GM18907 (cell line): ENCODE measurements around the gene RPL13A.

Source experiments
- ATAC-seq: cut with Tn5 transposase; IDR thresholded peaks from one replicate; pipeline ENCODE4 v1.9.1; 2021; ENCODE audit warnings: mild to moderate bottlenecking, moderate library complexity; ENCODE audit not compliant: unreplicated experiment

Gene RPL13A

GRCh38 chr19:49479975-49480628 lies 7.3 kb upstream of the RPL13A start:
- ATAC-seq = no peak

GRCh38 chr19:49481020-49481683 lies 6.3 kb upstream of the RPL13A start:
- ATAC-seq = no peak

DNA sequence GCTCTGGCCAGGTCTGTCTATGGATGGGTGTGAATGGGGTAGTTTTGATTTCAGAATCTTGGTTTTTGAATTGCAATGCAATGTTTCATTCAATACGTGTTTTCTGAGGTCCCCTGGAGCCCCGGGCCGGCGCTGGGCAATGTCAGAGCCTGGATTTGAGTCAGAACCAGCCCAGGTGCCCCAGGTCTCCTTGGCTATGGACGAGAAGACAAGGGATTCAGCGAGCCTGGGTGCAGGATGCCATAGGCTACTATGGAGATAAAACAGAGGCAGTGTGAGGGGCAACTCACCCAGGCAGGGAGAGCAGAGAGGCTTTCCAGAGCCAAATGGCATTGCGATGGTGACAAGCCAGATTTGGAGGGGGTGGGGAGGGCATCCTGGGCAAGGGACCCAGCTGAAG lies 1.2 kb upstream of the RPL13A start:
- ATAC-seq = no peak

- ATAC-seq = no peak
Measured at GRCh38 chr19:49486710-49487276, 615 bp upstream of the RPL13A start.

- no peak for ATAC-seq
Measured at GRCh38 chr19:49488046-49488862, 846 bp downstream of the RPL13A start.

DNA sequence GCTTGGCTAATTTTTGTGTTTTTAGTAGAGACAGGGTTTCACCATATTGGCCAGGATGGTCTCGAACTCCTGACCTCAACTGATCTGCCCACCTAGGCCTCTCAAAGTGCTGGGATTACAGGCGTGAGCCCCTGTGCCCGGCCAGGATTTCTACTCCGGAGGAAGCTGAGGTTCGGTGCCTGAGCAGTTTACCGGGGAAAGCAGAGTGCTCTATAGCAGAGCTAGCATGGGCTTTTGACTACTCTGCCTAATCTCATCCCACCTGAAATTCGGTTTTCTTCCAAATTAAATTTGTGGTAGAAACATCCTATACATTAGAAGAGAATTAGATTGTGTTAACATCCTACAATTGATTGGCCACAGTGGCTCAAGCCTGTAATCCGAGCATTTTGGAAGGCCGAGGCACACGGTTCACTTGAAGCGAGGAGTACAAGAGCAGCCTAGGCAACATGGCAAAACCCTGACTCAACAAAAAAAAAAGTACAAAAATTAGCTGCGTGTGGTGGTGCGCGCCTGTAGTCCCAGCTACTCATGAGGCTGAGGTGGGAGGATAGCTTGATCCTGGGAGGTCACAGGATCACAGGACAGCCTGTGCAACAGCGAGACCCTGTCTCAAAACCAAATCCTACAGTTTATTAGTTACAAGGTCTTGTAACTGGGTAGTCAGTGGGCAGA lies 1.6 kb downstream of the RPL13A start:
- ATAC-seq = no peak

GRCh38 chr19:49489601-49490167 lies 2.3 kb downstream of the RPL13A start:
- ATAC-seq = no peak

DNA sequence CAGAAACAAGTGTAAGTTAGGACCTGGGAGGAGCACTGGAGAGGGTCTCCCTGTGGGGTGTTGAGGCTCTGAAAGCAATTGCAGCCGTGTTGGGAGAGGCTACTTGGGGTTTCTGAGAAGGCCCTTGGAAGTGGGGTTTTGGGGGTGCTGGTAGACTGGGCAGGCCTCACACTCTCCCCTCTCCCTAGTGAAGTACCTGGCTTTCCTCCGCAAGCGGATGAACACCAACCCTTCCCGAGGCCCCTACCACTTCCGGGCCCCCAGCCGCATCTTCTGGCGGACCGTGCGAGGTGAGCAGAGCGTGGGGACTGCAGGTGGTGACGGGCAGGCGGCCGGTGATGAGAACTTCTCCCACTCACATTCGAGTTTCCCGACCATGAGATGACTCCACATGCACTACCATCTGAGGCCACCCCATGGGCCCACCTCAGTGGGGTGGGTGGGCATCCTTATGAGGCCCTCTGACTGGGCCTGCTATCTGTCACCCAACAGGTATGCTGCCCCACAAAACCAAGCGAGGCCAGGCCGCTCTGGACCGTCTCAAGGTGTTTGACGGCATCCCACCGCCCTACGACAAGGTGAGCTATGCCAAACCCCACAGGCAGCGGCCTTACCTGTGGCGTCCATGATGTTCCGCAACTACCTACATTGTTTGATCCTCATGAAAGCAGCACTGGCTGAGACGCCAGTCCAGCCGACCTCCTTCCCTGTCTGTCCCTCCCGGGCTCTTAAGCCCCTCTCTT lies 3.0 kb downstream of the RPL13A start:
- no peak for ATAC-seq

GRCh38 chr19:49491030-49491803 lies 3.8 kb downstream of the RPL13A start:
- ATAC-seq = no peak

GRCh38 chr19:49491804-49492572 lies 4.6 kb downstream of the RPL13A start:
- ATAC-seq = no peak

DNA sequence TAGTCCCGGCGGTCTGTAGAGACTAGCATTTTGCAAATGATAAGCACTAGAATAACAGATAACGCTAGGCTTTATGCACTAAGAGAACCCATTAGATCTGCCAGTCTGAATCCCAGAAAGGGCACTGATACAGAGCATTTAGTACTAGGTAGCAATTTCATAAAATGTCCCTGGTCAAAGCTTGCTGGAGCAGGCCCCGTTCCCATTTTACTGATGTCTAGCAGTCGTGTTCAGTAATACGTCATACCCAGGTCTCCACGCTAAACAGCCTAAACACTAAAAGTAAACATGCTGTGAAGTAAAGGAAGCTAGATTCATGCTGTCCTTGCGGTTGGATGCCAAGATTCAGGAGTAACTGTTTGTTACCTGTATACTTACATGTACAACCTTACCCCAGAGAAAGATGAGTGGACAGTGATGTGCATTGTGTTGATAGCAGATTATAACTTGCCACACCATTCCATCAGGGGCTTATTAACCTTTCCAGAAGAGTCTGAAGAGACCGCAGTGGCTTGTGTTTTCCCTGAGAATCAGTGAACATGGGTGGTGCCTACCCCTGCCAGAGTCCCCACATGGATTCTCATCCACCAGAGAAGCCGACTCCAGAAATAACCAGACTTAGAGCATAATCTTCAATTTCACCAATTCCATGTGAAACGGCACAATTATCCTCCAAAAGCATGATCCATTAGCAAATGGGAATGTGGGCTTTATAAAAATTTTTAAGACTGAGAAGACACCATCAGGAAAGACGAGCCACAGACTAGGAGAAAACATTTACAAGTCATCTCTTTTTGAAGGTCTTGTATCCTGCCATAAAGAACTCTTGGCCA lies 5.4 kb downstream of the RPL13A start:
- ATAC-seq = no peak

- no peak for ATAC-seq
Measured at GRCh38 chr19:49496574-49497008, 9.2 kb downstream of the RPL13A start.

DNA sequence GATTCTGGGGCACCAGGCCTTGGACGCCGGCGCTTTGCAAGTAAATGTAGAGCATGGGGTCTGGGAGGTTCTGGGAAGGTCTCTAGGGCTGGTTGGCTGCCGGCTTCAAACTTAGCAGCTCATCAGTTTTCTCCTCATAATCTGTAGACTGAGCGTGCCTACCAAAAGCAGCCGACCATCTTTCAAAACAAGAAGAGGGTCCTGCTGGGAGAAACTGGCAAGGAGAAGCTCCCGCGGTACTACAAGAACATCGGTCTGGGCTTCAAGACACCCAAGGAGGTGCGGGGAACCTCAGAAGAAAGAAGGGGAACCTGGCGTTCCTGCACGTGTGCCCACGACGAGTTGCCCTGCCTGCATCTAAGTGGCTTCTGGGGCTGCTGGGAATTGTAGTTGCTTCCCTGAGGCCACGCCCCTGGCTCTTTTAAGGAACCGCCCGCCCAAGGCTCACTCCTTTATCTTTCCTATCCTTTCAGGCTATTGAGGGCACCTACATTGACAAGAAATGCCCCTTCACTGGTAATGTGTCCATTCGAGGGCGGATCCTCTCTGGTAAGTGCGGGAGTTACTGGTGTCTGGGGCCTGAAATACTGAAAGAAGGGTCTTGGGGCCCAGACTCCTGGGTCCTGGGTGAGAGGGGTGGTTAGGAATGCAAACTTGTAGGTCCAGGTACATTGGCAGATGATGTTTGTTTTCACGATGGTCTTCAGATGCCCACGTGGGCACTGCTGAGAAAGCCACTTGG lies 9.8 kb downstream of the RPL13A start:
- ATAC-seq = no peak

DNA sequence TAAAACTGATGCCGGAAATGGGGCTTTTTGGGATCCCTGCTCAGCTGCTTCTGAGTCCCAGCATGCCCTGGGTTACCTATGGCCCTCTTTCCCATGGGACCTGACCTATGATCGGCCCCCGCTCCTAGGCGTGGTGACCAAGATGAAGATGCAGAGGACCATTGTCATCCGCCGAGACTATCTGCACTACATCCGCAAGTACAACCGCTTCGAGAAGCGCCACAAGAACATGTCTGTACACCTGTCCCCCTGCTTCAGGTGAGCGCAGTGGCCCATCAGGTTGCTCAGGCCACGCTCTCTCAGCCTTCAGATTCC lies 10.3 kb downstream of the RPL13A start:
- no peak for ATAC-seq

DNA sequence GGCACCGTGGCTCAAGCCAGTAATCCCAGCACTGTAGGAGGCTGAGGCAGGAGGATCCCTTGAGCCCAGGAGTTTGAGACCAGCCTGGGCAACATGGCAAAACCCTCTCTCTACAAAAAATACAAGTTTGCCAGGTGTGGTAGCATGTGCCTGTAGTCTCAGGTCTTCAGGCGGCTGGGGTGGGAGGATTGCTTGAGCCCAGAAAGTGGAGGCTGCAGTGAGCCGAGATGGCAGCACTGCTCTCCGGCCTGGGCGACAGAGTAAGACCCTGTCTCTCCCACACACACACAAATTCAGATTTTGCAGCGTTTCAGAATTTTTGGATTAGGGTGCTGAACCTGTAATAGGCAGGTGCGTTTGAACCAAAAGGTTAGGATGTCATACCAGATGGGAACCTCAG lies 11.1 kb downstream of the RPL13A start:
- ATAC-seq = no peak

DNA sequence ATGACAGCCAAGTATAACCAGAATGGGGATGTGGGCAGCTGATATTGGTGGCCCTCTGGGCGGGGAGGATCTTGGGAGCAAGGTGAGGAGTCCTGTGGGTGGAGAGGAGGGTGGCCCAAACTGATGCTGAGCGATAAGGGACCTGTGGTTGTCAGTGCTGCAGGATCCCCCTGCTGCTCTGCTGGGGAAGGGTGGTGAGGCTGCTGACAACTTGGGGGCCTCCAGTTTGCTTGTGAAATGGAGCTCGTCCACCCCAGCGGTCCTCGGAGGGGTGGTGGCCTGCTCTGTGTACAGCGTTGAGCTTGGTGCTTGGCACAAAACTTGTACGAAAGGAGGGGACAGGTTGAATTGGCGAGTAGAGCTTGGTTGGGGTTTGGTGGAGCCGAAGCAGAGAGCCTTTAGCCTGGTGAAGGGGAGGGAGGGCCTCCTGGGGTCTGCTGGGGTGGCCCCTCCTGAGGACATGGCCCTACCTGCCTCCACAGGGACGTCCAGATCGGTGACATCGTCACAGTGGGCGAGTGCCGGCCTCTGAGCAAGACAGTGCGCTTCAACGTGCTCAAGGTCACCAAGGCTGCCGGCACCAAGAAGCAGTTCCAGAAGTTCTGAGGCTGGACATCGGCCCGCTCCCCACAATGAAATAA lies 11.7 kb downstream of the RPL13A start:
- ATAC-seq = no peak
